SIG-M5 (cell line): ENCODE results near the gene NDUFA8.

Experiments
- DNase-seq: peaks from one replicate; lab custom pipeline; 2025; lab: John Stamatoyannopoulos, UW

NDUFA8 gene

DNA sequence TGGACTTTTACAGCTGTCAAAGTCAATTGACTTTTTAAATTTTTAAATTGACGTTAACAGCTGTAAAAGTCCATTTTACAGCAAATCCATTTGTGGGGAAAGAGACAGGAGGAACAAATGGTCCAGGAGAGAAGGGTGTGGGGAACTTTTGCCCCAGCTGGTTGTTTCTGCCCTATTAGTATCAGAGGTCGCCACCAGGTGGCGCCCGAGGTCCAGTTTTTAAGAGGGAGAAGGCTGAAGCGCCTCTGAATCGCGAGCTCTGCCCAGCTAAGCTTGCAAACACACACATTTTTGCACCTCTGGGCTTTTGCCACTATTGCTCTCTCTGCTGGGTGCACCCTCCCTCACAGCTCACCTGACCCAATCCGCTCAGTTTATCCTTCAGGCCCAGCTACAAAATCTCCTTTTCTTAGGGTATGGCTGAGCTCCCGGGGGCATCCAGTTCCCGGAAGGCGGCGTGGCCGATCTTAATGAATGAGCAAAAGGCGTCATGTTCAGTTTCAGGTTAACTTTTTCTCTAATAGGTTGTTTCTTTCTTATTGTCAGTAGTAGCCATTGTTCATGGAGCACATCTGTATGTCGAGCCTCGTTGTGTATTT, 60.2 kb downstream of the NDUFA8 start:
- no peak for DNase-seq

DNA sequence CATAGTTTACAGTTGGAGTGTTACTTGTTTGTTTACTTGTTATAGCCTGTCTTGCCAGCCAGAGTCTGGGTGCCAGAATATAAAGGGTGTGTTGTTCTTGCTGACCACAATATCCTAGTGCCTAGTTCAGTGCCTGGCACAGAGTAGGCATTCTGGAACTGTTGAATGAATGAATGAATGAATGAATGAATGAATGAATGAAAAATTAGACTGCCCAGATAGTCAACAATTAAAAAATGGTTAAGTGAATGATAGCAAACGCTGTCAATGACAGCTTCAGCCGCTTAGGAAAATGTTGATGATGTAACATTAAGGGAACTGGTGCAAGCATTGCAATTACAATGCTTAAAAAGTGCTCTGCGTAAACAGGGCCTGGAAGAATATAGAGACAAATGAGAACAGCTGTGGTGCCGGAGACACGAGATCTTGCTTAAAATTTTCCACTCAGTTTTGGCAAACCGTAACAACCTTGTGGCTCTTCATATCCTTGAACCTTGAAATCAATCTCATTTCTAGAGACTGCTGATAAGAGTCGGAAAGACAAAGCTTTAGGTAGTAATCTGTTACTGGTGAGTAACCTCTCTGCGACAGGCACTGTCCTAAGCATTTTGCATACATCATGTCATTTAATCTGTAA, 61.8 kb downstream of the NDUFA8 start:
- no peak for DNase-seq

DNA sequence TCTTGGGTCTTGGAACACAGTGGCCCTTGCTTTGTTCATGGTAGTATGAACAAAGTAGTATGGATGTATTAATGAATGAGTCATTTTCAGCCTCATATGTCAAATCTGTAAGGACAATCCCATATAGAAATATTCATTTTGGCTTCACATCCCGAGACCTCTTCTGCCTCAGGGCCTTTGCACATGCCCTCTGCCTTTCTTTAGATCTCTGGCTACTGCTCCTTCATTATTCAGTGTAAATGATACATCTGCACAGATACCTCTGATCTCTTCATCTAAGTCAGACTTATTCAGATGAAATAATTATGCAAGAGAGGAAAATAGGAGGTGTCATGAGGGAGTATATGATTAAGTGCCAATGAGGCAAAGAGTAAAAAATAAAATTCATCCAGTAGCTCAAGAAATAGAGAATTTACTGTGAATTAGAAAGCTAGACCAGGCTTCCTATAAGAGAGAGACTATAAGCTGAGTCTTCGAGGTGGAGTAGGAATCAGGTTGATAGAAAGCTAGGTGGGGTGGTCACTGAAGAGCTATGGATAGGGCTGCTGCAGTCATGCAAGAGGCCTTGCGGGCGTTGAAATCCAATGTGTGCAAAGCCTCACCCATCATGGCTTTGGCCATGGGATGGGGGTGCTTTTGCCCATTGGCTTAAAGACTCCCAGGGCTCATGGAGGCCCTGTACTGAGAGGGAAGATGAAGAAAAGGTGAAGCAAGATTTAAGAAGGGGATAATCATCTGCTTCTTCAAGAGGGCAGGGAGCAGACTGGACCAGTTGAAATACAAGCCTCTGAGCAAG, 62.8 kb downstream of the NDUFA8 start:
- DNase-seq = no peak

DNA sequence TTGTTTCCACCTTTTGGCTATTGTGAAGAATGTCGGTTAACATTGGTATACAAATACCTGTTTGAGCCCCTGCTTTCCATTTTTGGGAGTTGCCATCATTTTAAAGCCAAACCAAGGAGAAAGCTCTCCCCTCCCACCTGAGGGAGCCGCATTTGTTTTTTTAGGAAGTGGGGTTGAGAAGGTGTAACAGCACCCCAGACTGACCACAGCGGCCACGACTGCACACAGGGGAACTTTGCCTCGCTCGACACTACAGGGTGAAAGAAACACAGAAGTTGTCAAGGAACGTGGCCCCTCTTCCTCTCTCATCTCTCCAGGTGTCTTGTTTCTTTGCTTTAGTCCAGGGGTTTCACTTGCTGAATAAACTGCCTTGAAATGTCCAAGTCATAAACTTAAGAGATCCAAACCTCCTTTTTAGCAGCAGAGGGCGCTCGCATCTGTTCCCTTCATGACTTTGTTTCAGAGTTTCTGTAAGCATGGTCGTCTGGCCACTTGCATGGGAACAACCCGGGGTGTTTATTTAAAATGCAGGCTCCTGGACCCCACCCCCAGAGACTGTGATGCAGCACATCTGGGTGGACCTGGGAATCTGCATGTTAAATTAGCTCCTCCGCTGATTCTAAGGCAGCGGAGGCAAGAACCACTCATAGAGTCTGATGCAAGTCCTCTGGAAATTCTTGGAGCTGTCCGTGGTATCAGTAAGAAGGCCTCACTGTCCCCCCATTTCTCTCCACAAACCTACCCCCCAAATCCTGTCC, 64.4 kb downstream of the NDUFA8 start:
- no peak for DNase-seq
